ENCODE measurements around the gene RAD54L. TPM values are rescaled to one million over a fixed set of nuclear protein-coding genes. Genes with fewer than 3 reads are reported as not detected.

RAD54L gene
- 1 to 10 TPM in 3 of 6 donors, under 1 TPM in 1, not detected in 2; 0.78 to 2.4 (median 1.6) TPM for total RNA-seq

GRCh38 chr1:46247436-46248121, at the start of gene RAD54L:
RAD54L (plus strand) TSS chr1:46247763; CDS start chr1:46248406, 643 bp downstream.
- Histone ChIP-seq H3K27ac (peak within 1 kb of the TSS; percentile 69 to 85 (median 75)), H3K4me3 (peak within 1 kb of the TSS; percentile 55 to 71 (median 68)), H3K4me1 (peaks cover 6 to 19% (median 15%) of the 10 kb centered on the region in 4 donors), H3K9me3 (no peaks in the 10 kb centered on the region), H3K36me3 (no peaks in the 10 kb centered on the region), H3K27me3 (no peaks in the 10 kb centered on the region)
- TF ChIP-seq CTCF (IDR thresholded peaks at IDR 0.05): no peak
- peak; percentile 48 to 75 for TF ChIP-seq POLR2AphosphoS5 (IDR thresholded peaks at IDR 0.05)
- DNase-seq: peak; percentile 95 to 98
- 1 to 2% methylated on average over 22 to 37 of the region's 49 CpGs for WGBS, 2 donors
- ATAC-seq (ENCODE audit: low FRiP score in 2 of 2): peak; percentile 98

- Histone ChIP-seq H3K4me1 (peaks cover 22 to 40% (median 25%) of the 10 kb centered on the region in 4 donors), H3K36me3 (peaks cover 5 to 28% (median 19%) of the 10 kb centered on the region in 4 donors), H3K27ac (peak within 1 kb of the TSS; percentile 54 to 91 (median 80)), H3K4me3 (peak within 1 kb of the TSS; percentile 75 to 88 (median 80)), H3K9me3 (no peaks in the 10 kb centered on the region), H3K27me3 (no peaks in the 10 kb centered on the region)
- peak; percentile 78 to 95 for ATAC-seq (ENCODE audit: low FRiP score in 2 of 2)
- TF ChIP-seq EP300 (IDR thresholded peaks at IDR 0.05) (no peak), POLR2A (IDR thresholded peaks at IDR 0.05) (peak in 2 of 4 donors; percentile 41 to 76), CTCF (IDR thresholded peaks at IDR 0.05) (peak in 1 of 6 experiments; percentile 11), POLR2AphosphoS5 (IDR thresholded peaks at IDR 0.05) (peak in 1 of 2 donors; percentile 53)
- 0% methylated on average over 2 to 38 of the region's 67 CpGs for WGBS, 2 donors
- peak; percentile 69 to 97 for DNase-seq
Measured at GRCh38 chr1:46197964-46198811, 49.4 kb upstream of the RAD54L start, which contains the start of gene POMGNT1. POMGNT1 (minus strand) TSS chr1:46198434; CDS start chr1:46197821, 613 bp downstream.

GRCh38 chr1:46199233-46199749, 48.3 kb upstream of the RAD54L start:
- peaks cover 0 to 17% (median 8%) of the 10 kb centered on the region in 4 donors for H3K36me3 ChIP-seq
- 90% methylated on average over 3 of the region's 3 CpGs for WGBS, 2 donors
- TF ChIP-seq CTCF (IDR thresholded peaks at IDR 0.05) (no peak), POLR2AphosphoS5 (IDR thresholded peaks at IDR 0.05) (no peak), EP300 (IDR thresholded peaks at IDR 0.05) (no peak), POLR2A (IDR thresholded peaks at IDR 0.05) (no peak)
- H3K27ac ChIP-seq: peak overlapping the region in 2 of 4 donors; percentile 85 to 91
- no peak for DNase-seq
- no peaks in the 10 kb centered on the region for H3K9me3 ChIP-seq
- H3K27me3 ChIP-seq: no peaks in the 10 kb centered on the region
- peak overlapping the region in 3 of 4 donors; percentile 75 to 80 (median 79) for H3K4me3 ChIP-seq
- peaks cover 31 to 50% (median 33%) of the 10 kb centered on the region in 4 donors for H3K4me1 ChIP-seq
- ATAC-seq (ENCODE audit: low FRiP score in 2 of 2): no peak

GRCh38 chr1:46203738-46204405, 43.7 kb upstream of the RAD54L start:
- peak overlapping the region; percentile 21 to 76 (median 70) for H3K27ac ChIP-seq
- DNase-seq (no peak), ATAC-seq (ENCODE audit: low FRiP score in 2 of 2) (no peak)
- H3K27me3 ChIP-seq: no peaks in the 10 kb centered on the region
- no peaks in the 10 kb centered on the region for H3K9me3 ChIP-seq
- H3K4me3 ChIP-seq: peak overlapping the region; percentile 52 to 68 (median 66)
- 34 to 49% methylated on average over 14 of the region's 14 CpGs for WGBS, 2 donors
- no peaks in the 10 kb centered on the region for H3K36me3 ChIP-seq
- TF ChIP-seq CTCF (IDR thresholded peaks at IDR 0.05) (no peak), POLR2AphosphoS5 (IDR thresholded peaks at IDR 0.05) (no peak), EP300 (IDR thresholded peaks at IDR 0.05) (no peak), POLR2A (IDR thresholded peaks at IDR 0.05) (no peak)
- peaks cover 23 to 35% (median 28%) of the 10 kb centered on the region in 4 donors for H3K4me1 ChIP-seq
